Stimulated activated CD8-positive, alpha-beta memory T cell treated with anti-CD3 and anti-CD28 coated beads, Interleukin-7, amount 100 ng/mL, for 24 hours (primary cell): ENCODE measurements around the gene AP1M1.

ENCODE experiments used
- DNase-seq: peaks from one replicate; pipeline ENCODE4 v3.0.0-alpha.2; 2020; ENCODE audit warnings: low read depth

Gene AP1M1

GRCh38 chr19:16232127-16232526 is 34.4 kb downstream of the AP1M1 start:
- DNase-seq = no peak

DNA sequence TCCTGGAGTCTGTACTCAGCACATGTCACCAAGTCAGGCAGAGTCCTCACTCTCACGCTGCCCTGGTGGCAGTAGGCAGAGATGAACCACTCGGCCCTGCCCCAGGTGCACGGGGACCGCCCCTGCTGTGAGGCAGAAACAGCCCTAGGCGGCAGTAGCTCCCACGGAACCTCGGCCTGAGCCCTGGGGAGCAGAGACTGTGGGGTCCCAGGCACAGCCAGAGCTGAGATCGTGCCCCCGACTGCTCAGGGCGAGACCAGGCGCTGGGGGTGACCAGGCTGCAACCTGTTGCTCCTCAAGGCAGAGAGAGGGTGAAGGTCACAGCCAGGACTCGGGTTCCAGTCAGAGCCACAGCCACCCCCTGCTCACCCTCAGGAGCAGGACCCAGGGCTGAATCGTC is 34.9 kb downstream of the AP1M1 start:
- no peak for DNase-seq

- DNase-seq = no peak
These were observed 35.5 kb downstream of the AP1M1 start for GRCh38 chr19:16233081-16233776.

- DNase-seq = no peak
These were observed 36.3 kb downstream of the AP1M1 start for GRCh38 chr19:16233836-16234551.

DNA sequence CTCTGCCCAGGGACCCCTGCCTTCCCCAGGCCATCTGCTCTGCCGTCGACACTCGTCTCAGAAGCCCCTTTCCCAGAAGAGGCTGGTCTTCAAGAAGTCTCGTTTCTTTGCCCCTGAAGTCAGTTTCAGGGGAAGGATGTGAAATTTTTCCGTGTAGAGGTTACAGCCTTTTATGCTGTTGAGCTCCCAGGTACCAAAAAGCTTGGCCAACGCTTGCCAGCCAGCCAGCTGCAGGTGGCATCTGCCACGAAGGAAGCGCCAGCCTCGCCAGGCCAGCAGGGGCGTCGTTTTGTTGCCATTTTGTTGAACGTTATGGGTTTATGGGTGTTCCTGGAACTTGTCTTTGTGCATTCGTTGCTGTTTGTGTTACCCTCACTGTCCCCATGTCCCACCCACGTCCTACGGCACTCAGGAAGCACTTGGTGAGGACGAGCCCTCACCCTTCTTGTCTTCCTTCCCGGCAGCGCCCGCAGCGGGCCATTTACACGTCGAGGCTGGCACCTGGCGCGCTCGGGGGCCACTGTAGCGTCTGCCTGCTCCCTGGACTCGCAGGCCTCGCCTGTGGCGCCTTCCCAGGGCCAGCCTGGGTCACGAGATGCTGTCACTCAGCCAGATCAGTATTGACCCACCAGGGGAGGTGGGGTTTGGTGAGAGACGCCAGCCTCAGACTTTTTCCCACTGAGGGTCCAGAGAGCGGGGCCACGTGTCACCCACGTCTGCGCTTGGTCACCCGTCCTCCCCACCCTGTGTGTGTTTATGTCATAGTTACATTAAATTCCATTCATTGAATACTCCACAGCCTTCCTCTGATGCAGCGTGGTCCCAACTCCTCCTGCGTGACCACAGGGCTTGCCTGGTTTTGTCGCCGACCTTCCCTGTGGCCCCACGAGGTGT is 37.1 kb downstream of the AP1M1 start:
- no peak for DNase-seq

- DNase-seq = no peak
These were observed 38.3 kb downstream of the AP1M1 start for GRCh38 chr19:16235811-16236652.

DNA sequence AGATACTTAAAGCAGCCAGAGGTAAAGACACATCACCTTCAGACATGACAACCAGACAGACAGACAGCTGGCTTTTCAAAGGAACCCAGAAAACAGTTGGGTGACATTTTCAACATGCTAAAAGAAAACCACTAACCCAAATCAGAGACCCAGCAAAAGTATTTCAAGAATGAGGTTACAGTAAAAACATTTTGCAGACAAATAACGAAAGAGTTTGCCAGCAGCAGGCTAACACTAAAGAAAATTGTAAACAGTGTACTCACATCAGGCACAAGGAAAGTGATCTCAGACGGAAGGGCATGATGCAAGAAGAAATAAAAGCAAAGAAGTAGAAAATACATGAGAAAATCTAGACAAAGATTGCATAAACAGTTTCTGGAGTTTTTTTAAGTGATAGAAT is 46.4 kb downstream of the AP1M1 start:
- no peak for DNase-seq

DNA sequence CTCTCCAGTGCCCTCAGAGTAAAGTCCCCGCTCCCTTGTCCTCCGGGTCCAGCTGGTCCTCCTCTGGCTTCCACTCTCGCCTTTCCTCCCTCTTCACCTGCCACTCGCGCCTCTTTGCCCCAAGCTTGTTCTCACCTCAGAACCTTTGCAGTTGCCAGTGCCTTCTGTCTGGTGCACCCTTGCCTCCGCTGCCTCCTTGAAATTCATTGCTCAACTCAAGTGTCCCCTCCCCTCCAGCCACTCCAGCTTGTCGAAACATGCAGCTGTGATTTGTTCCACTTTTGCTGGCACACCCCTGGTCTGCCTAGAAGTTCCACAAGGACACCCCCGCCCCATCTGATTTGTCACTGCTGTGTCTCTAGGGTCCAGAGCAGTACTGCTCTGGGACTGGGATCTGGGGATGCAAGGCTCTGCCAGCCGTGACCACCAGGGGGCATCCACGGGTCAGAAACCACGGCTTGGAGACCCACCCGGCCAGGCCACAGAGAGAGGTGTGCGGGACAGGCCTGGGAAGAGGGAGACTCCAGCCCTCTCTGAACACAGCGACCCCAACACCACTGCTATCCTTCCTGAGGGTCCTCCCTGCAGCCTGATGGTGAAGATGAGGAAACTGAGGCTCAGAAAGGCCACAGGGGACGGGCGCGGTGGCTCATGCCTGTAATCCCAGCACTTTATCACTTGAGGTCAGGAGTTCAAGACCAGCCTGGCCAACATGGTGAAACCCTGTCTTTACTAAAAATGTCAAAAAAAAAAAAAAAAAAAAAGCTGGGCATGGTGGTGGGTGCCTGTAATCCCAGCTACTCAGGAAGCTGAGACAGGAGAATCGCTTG is 49.9 kb downstream of the AP1M1 start:
- peak; percentile 83 for DNase-seq

DNA sequence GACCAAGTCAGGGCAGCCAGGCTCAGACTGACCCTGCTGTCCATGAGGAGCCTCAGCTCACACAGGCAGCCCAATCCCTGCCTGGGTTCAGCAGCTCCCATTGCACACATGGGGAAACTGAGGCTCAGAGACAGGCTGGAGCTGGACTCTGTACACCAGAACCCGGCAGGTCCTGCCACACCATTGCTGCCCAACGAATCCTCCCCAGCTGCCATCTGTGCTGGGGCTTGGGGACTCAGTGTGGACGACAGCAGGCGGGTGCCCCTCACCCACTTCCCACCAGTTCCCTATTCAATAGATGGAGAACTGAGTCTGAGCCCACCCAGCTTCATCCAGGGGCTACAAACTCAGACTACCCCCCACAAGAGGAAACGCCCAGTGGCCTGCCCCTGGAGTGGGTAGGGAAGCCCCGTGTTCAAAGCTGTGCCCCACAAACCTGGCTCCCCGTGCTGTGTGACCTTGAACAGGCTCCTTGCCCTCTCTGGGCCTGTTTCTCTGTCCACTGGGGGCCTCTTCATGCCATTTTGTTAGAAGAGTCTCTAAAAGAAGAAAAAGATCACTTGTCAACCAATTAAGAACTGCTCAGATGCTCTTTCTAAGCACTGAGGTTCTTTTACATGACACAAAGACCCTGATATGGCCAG is 50.8 kb downstream of the AP1M1 start:
- DNase-seq = no peak

- DNase-seq = no peak
These were observed 52.2 kb downstream of the AP1M1 start for GRCh38 chr19:16249826-16250404.

DNA sequence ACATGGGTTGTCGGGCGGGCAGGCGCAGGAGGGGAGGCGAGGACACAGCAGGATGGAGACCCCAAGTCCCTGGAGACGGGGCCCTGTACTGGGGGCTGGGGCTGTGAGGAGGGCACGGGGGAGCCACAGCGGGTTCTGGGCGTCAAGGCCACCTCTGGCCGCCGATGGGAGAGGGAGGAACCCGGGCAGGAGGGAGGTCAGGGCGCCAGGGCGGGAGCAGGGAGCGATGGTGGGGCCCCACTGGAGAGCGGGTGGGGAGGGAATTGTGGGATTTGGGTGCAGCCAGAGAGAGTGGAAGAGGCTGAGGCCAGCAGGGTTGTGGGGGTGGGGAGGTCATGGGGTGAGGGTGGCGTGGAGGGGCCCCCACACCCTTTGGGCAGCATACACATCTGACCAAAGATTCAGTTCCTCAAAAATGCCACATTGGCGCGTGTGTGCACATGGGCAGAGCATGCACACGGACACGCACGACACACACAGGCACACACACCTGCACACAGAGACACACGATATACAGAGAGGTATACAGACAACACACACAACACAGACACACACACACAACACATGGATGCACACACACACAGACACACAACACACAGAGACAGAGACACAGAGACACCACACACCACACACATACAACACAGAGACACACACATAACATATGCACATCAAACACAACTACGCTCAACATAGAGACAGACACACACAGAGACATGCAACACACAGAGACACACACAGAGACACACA is 54.9 kb downstream of the AP1M1 start:
- no peak for DNase-seq

DNA sequence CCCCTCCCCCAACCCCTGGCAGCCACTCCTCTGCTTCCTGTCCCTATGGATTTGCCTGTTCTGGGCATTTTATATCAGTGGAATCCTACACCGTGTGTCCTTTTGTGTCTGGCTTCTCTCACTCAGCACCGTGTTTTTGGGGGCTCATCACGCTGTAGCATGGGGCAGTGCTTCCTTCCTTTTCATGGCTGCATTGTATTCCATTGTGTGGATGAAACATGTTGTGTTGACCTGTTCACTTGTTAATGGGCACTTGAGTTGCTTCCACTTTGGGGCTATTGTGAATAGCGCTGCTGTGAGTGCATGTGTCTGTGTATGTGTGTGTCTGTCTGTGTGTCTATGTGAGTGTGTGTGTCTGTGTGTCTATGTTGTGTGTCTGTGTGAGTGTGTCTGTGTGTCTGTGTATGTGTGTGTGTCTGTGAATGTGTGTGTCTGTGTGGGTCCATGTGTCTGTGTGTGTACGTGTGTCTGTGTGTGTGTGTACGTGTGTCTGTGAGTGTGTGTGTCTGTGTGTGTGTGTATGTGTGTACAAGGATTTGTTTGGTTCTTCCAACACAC is 57.2 kb downstream of the AP1M1 start:
- no peak for DNase-seq

GRCh38 chr19:16257509-16258002 is 59.8 kb downstream of the AP1M1 start:
- no peak for DNase-seq

GRCh38 chr19:16258440-16258903 is 60.8 kb downstream of the AP1M1 start:
- DNase-seq = no peak

GRCh38 chr19:16259385-16260159 is 61.9 kb downstream of the AP1M1 start:
- DNase-seq = no peak

DNA sequence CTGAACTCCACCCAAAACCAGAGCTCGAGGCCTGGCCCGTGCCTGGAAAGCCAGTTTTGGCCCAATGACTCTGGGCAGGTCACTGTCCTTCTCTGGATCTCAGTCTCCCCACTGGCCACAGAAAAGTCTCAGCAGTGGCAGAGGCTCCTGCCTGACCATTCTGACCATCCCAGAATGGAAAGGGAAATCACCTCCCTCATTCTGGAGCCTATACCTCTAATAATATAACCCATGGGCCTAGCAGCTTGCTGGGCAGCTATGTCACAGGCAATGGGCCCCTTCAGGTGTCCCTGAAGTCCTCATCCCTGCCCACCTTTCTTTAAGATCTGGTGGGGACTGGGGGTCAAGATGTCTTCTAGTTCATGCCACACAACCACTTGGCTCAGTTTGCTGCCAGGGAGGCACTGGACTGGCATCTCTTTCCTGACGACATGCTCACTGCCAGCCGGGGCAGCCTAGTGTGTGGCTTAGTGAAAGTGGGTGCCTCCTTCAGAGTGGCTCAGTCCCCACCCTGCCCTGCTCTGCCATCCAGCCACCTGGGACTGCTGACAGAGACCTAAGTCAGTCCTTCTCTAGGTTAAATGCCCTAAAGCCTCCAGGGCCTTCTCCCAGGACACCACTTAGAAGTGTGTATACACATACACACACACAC is 62.6 kb downstream of the AP1M1 start:
- no peak for DNase-seq

DNA sequence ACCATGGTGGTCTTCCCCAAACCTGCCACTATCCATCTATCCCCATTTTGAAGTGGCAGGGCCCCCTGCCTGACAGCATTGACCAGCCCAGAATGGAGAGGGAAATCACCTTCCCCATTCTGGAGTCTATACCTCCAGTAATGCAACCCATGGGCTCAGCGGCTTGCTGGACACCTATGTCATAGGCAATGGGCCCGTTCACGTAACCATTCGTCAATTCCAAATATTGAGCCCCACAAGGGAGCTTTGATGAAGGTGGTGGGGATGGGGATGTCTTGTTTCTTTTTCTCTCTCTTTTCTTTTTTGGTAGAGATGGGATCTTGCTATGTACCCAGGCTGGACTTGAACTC is 63.1 kb downstream of the AP1M1 start:
- no peak for DNase-seq
